Urothelium cell line (cell line): ENCODE data around the gene GAL3ST1.
"Not testable (repeated sequence)": the region's sequence is repeated elsewhere in the genome, so short reads cannot be mapped to it uniquely, and the experiment has no call there.

Experiments used
- DNase-seq: peaks from one replicate; pipeline ENCODE4 v3.0.0; 2011; ENCODE audit warnings: low spot score, mixed read lengths
- FAIRE-seq: peaks from 2 replicates; lab custom pipeline; 2011; peaks lifted over from hg19 to GRCh38; lab: Jason Lieb, UNC

GAL3ST1 gene

GRCh38 chr22:30598986-30599385 lies 24.5 kb upstream of the GAL3ST1 start:
- DNase-seq (no peak), FAIRE-seq (no peak)

GRCh38 chr22:30596886-30597285 lies 22.4 kb upstream of the GAL3ST1 start:
- FAIRE-seq (no peak), DNase-seq (no peak)

- DNase-seq, result no peak
- FAIRE-seq, result no peak
Measured at GRCh38 chr22:30596199-30596598, 21.7 kb upstream of the GAL3ST1 start.

- FAIRE-seq, DNase-seq: not testable (repeated sequence)
Measured at GRCh38 chr22:30592360-30592713, 17.9 kb upstream of the GAL3ST1 start.

- FAIRE-seq (peak; percentile 99), DNase-seq (peak; percentile 99)
Measured at GRCh38 chr22:30591588-30592359, 17.3 kb upstream of the GAL3ST1 start, which contains the start of gene PES1. PES1 (minus strand) TSS chr22:30591910; CDS start chr22:30591833, 77 bp downstream.

- FAIRE-seq, result peak; percentile 32
- no peak for DNase-seq
Measured at GRCh38 chr22:30591191-30591587, 16.7 kb upstream of the GAL3ST1 start.

- DNase-seq (no peak), FAIRE-seq (no peak)
Measured at GRCh38 chr22:30586414-30586813, 11.9 kb upstream of the GAL3ST1 start.

GRCh38 chr22:30584441-30584840 lies 10.0 kb upstream of the GAL3ST1 start:
- no peak for DNase-seq
- no peak for FAIRE-seq

GRCh38 chr22:30582788-30583545 lies 8.5 kb upstream of the GAL3ST1 start:
- FAIRE-seq, result no peak
- no peak for DNase-seq

GRCh38 chr22:30582051-30582450 lies 7.6 kb upstream of the GAL3ST1 start:
- FAIRE-seq (no peak), DNase-seq (no peak)

GRCh38 chr22:30580896-30581295 lies 6.4 kb upstream of the GAL3ST1 start:
- no peak for FAIRE-seq
- no peak for DNase-seq

GRCh38 chr22:30578481-30578880 lies 4.0 kb upstream of the GAL3ST1 start:
- no peak for FAIRE-seq
- DNase-seq, result no peak

- no peak for FAIRE-seq
Measured at GRCh38 chr22:30575859-30576258, 1.4 kb upstream of the GAL3ST1 start.

GRCh38 chr22:30574997-30575671 lies 669 bp upstream of the GAL3ST1 start:
- no peak for DNase-seq

More at GRCh38 chr22:30575859-30576258, 1.4 kb upstream of the GAL3ST1 start:
- no peak for DNase-seq

GRCh38 chr22:30573594-30574094 lies 821 bp downstream of the GAL3ST1 start:
- peak; percentile 65 for FAIRE-seq

More at GRCh38 chr22:30574997-30575671, 669 bp upstream of the GAL3ST1 start:
- no peak for FAIRE-seq

GRCh38 chr22:30572840-30573593 lies 1.4 kb downstream of the GAL3ST1 start:
- no peak for FAIRE-seq
- no peak for DNase-seq

More at GRCh38 chr22:30573594-30574094, 821 bp downstream of the GAL3ST1 start:
- no peak for DNase-seq

- DNase-seq (no peak), FAIRE-seq (no peak)
Measured at GRCh38 chr22:30572210-30572609, 2.3 kb downstream of the GAL3ST1 start.

- FAIRE-seq (no peak), DNase-seq (no peak)
Measured at GRCh38 chr22:30569674-30570202, 4.7 kb downstream of the GAL3ST1 start.

GRCh38 chr22:30568137-30568805 lies 6.2 kb downstream of the GAL3ST1 start:
- no peak for DNase-seq
- FAIRE-seq, result no peak

GRCh38 chr22:30567277-30567676 lies 7.2 kb downstream of the GAL3ST1 start:
- DNase-seq, FAIRE-seq: not testable (repeated sequence)
